Ovary (tissue), 3 donors: Measurements from ENCODE around the gene HDHD3.

Experiments used
- POLR2A ChIP-seq: fragments of 450-650 bp; IDR thresholded peaks from one replicate; pipeline ENCODE4 v1.6.1; 2017; ENCODE audit warnings: antibody characterized with exemption, mild to moderate bottlenecking, moderate library complexity
- TF ChIP-seq, protein P1 (sequence below), 3 donors: fragments of 450-650 bp in 2 of 3; fragments of 200-600 bp in 1 of 3; IDR thresholded peaks; one replicate each; pipeline versions ENCODE4 v1.5.1 to v1.8.0; 2016 to 2022; ENCODE audit warnings: antibody characterized with exemption in 3 of 3, mild to moderate bottlenecking in 1 of 3
- donor health status: DM: no; HTN: no; CAD: no.

DNA sequence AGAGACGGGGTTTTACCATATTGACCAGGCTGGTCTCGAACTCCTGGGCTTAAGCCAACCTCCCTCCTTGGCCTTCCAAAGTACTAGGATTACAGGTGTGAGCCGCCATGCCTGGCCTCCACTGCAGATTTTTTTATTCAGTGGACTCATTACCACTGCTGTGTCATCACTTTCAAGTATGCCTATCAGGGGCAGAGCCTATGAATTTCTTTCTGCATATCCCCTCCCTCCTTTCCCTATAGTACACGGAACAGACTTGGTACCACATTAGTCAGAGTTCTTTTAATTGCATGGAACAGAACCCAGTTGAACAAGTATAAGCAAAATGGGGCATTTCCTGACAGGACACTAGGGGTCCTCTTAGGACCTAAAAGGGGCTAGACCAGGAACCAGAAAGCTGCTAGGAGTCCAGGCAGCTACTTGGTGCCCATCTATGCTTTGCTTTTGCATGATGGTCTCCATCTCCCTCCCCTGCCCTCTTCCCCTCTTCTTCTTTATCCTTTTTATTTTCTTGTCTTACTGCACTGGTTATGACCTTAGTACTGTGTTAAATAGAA lies 21.7 kb downstream of the HDHD3 start:
- no peak for TF ChIP-seq POLR2A
- TF ChIP-seq, protein P1, sequence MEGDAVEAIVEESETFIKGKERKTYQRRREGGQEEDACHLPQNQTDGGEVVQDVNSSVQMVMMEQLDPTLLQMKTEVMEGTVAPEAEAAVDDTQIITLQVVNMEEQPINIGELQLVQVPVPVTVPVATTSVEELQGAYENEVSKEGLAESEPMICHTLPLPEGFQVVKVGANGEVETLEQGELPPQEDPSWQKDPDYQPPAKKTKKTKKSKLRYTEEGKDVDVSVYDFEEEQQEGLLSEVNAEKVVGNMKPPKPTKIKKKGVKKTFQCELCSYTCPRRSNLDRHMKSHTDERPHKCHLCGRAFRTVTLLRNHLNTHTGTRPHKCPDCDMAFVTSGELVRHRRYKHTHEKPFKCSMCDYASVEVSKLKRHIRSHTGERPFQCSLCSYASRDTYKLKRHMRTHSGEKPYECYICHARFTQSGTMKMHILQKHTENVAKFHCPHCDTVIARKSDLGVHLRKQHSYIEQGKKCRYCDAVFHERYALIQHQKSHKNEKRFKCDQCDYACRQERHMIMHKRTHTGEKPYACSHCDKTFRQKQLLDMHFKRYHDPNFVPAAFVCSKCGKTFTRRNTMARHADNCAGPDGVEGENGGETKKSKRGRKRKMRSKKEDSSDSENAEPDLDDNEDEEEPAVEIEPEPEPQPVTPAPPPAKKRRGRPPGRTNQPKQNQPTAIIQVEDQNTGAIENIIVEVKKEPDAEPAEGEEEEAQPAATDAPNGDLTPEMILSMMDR (IDR thresholded peaks at IDR 0.05): no peak
